H1 (cell line): ENCODE measurements around the gene MBTPS1. TPM values are rescaled to one million over a fixed set of nuclear protein-coding genes. Genes with fewer than 3 reads are reported as not detected.

ENCODE experiments used
- CTCF ChIA-PET: fragments of 300-600 bp; sonication (Branson Sonifier 250); formaldehyde crosslinking; loops from one replicate; lab custom pipeline; 2021; ENCODE audit not compliant: partially characterized antibody; lab: Charles Lee
- POLR2A ChIA-PET: fragments of 300-600 bp; sonication (Branson Sonifier 250); formaldehyde crosslinking; loops from one replicate; lab custom pipeline; 2021; ENCODE audit warnings: inconsistent platforms; ENCODE audit not compliant: partially characterized antibody; lab: Charles Lee
- DNase-seq, 2 experiments: peaks; one replicate each; pipeline versions ENCODE4 v3.0.0 to v3.0.0-alpha.2; 2010 to 2022; ENCODE audit warnings: low spot score in 2 of 2, low read depth in 1 of 2, mixed read lengths in 1 of 2
- FAIRE-seq: peaks from 2 replicates; lab custom pipeline; 2011; peaks lifted over from hg19 to GRCh38; lab: Jason Lieb, UNC
- H2AFZ ChIP-seq: 2 replicates; pipeline ENCODE4 v1.8.1; 2012; ENCODE audit warnings: low read length, inconsistent platforms
- H2AK5ac ChIP-seq: 2 replicates; pipeline ENCODE4 v1.6.1; 2013; ENCODE audit warnings: low read depth, low read length
- H2BK120ac ChIP-seq: replicated peaks from 2 replicates; pipeline ENCODE3; 2013; ENCODE audit warnings: low read depth, low read length, inconsistent platforms
- H2BK12ac ChIP-seq: 2 replicates; pipeline ENCODE4 v1.6.1; 2013; ENCODE audit warnings: low read depth, low read length
- H2BK15ac ChIP-seq: 2 replicates; pipeline ENCODE4 v1.6.1; 2013; ENCODE audit warnings: low read length
- H2BK20ac ChIP-seq: 2 replicates; pipeline ENCODE4 v1.6.1; 2013; ENCODE audit warnings: low read length
- H2BK5ac ChIP-seq: 2 replicates; pipeline ENCODE4 v1.6.1; 2013; ENCODE audit warnings: low read depth, low read length
- H3K14ac ChIP-seq: 2 replicates; pipeline ENCODE4 v1.6.1; 2013; ENCODE audit warnings: inconsistent platforms; ENCODE audit not compliant: insufficient read length
- H3K18ac ChIP-seq: 2 replicates; pipeline ENCODE4 v1.6.1; 2013; ENCODE audit warnings: low read length; ENCODE audit errors: extremely low read depth
- H3K23ac ChIP-seq: 2 replicates; pipeline ENCODE4 v1.6.1; 2013; ENCODE audit warnings: inconsistent platforms; ENCODE audit not compliant: insufficient read length
- H3K23me2 ChIP-seq: 2 replicates; pipeline ENCODE4 v1.6.1; 2013; ENCODE audit warnings: low read depth, low read length
- H3K27ac ChIP-seq: 2 replicates; pipeline ENCODE4 v1.6.1; 2011; ENCODE audit warnings: low read depth, low read length, inconsistent platforms
- H3K27me3 ChIP-seq, 4 experiments: replicated peaks in 1 of 4; 1 replicate in 1 of 4; 2 replicates in 3 of 4; pipeline versions ENCODE4 v1.6.1 to v1.8.1; 2011 to 2013; ENCODE audit warnings: low read length in 3 of 4, mild to moderate bottlenecking in 3 of 4, inconsistent platforms in 2 of 4, mixed read lengths in 2 of 4, moderate library complexity in 1 of 4; ENCODE audit not compliant: control insufficient read depth in 3 of 4, insufficient read depth in 3 of 4; ENCODE audit errors: extremely low read depth in 1 of 4
- H3K36me3 ChIP-seq, 4 experiments: 2 replicates each; pipeline versions ENCODE4 v1.6.1 to v1.8.1; 2011 to 2013; ENCODE audit warnings: mild to moderate bottlenecking in 4 of 4, low read length in 3 of 4, moderate library complexity in 2 of 4, control low read depth in 1 of 4, inconsistent platforms in 1 of 4; ENCODE audit not compliant: insufficient read depth in 4 of 4, control insufficient read depth in 2 of 4
- H3K4ac ChIP-seq: replicated peaks from 2 replicates; pipeline ENCODE3; 2013; ENCODE audit warnings: low read length, low read depth, mixed read lengths, inconsistent platforms; ENCODE audit not compliant: insufficient read length
- H3K4me1 ChIP-seq, 4 experiments: replicated peaks in 1 of 4; 1 replicate in 1 of 4; 2 replicates in 3 of 4; pipeline versions ENCODE4 v1.6.1 to v1.8.1; 2011 to 2013; ENCODE audit warnings: low read length in 3 of 4, inconsistent platforms in 2 of 4, mixed read lengths in 1 of 4; ENCODE audit not compliant: insufficient read depth in 4 of 4, control insufficient read depth in 3 of 4
- H3K4me2 ChIP-seq, 2 experiments: 2 replicates each; pipeline versions ENCODE4 v1.6.1 to v1.8.1; 2011 to 2013; ENCODE audit warnings: low read depth in 2 of 2, low read length in 2 of 2, control low read depth in 1 of 2, inconsistent platforms in 1 of 2, mild to moderate bottlenecking in 1 of 2; ENCODE audit not compliant: insufficient read depth in 1 of 2
- H3K4me3 ChIP-seq, 4 experiments: fragments of 200-600, 300-600 bp in 1 of 4; sonication (generic), shearing (Covaris generic), sonication (Bioruptor Twin) in 1 of 4; 2 replicates each; pipeline versions ENCODE4 v1.5.1 to v1.8.1; 2011 to 2016; ENCODE audit warnings: low read length in 4 of 4, low read depth in 3 of 4, control low read depth in 2 of 4, inconsistent platforms in 2 of 4, mild to moderate bottlenecking in 2 of 4, mixed read lengths in 1 of 4, moderate library complexity in 1 of 4; ENCODE audit not compliant: insufficient read depth in 2 of 4; ENCODE audit errors: extremely low read depth in 1 of 4
- H3K56ac ChIP-seq: replicated peaks from 2 replicates; pipeline ENCODE3; 2013; ENCODE audit warnings: low read depth, mild to moderate bottlenecking, mixed read lengths, low read length, inconsistent platforms; ENCODE audit not compliant: insufficient read length
- H3K79me1 ChIP-seq: 2 replicates; pipeline ENCODE4 v1.6.1; 2013; ENCODE audit warnings: low read depth, low read length, control low read depth
- H3K79me2 ChIP-seq, 2 experiments: 2 replicates each; pipeline versions ENCODE4 v1.6.1 to v1.8.1; 2012 to 2013; ENCODE audit warnings: low read length in 2 of 2, mild to moderate bottlenecking in 2 of 2, inconsistent platforms in 1 of 2; ENCODE audit not compliant: insufficient read depth in 2 of 2, control insufficient read depth in 1 of 2
- H3K9ac ChIP-seq, 4 experiments: replicated peaks in 1 of 4; 1 replicate in 1 of 4; 2 replicates in 3 of 4; pipeline versions ENCODE4 v1.6.1 to v1.8.1; 2011 to 2013; ENCODE audit warnings: low read depth in 3 of 4, low read length in 3 of 4, control low read depth in 2 of 4, mild to moderate bottlenecking in 2 of 4, moderate library complexity in 2 of 4, inconsistent platforms in 1 of 4; ENCODE audit errors: extremely low read depth in 1 of 4
- H3K9me3 ChIP-seq, 2 experiments: 2 replicates each; pipeline versions ENCODE4 v1.6.1 to v1.8.1; 2012 to 2013; ENCODE audit warnings: mild to moderate bottlenecking in 2 of 2, moderate library complexity in 2 of 2, control low read depth in 1 of 2, inconsistent platforms in 1 of 2, low read depth in 1 of 2, low read length in 1 of 2, mixed read lengths in 1 of 2; ENCODE audit not compliant: insufficient read depth in 2 of 2
- H4K20me1 ChIP-seq, 2 experiments: replicated peaks in 1 of 2; 2 replicates each; pipeline versions ENCODE3 to v1.8.1; 2011 to 2013; ENCODE audit warnings: inconsistent platforms in 2 of 2, low read length in 2 of 2, mild to moderate bottlenecking in 1 of 2; ENCODE audit not compliant: insufficient read depth in 2 of 2, control insufficient read depth in 1 of 2
- H4K5ac ChIP-seq: 2 replicates; pipeline ENCODE4 v1.6.1; 2013; ENCODE audit warnings: low read length, low read depth, mixed read lengths, inconsistent platforms; ENCODE audit not compliant: insufficient read length
- H4K8ac ChIP-seq: 2 replicates; pipeline ENCODE4 v1.8.0; 2013; ENCODE audit warnings: mild to moderate bottlenecking, moderate library complexity, low read length, inconsistent platforms; ENCODE audit not compliant: insufficient read depth; ENCODE audit errors: extremely low read depth
- H4K91ac ChIP-seq: replicated peaks from 2 replicates; pipeline ENCODE3; 2013; ENCODE audit warnings: low read length, mixed read lengths, inconsistent platforms; ENCODE audit not compliant: insufficient read length
- WGBS, 2 experiments: shearing (Covaris generic) in 1 of 2; methylation state at CpG; one replicate each; pipeline versions ENCODE4 v1.1.6 to v1.1.7; 2013 to 2015; ENCODE audit warnings: low lambda C conversion rate in 2 of 2, mixed read lengths in 2 of 2, inconsistent platforms in 1 of 2, low coverage in 1 of 2, missing lambda C conversion rate in 1 of 2; ENCODE audit not compliant: insufficient replicate concordance in 2 of 2, insufficient coverage in 1 of 2, insufficient read length in 1 of 2; ENCODE audit errors: extremely low coverage in 1 of 2, missing lambda C conversion rate in 1 of 2; 5-methylcytosine and 5-hydroxymethylcytosine counted together
- polyA plus RNA-seq, 7 experiments: library from polyadenylated mRNA; depleted of rRNA in 3 of 7; stranded (reverse) in 5 of 7; unstranded in 2 of 7; fragments of >200 nt in 5 of 7; fragments of 200-250 nt in 2 of 7; gene quantifications; 1 replicate in 5 of 7; 2 replicates in 1 of 7; 4 replicates in 1 of 7; pipeline versions ENCODE4 v1.2.1 to v1.2.3, GENCODE V29; 2011 to 2013; ENCODE audit warnings: missing spikeins in 2 of 7, mixed read lengths in 2 of 7
- total RNA-seq: library from RNA; stranded (reverse); fragmentation: NEBNext Ultra II Directional; extraction: Animal tissue kit (Norgen Biotek cat#: 25700); gene quantifications from 2 replicates; pipeline ENCODE4 v1.2.1, GENCODE V29; 2021
- TF ChIP-seq, protein P1 (sequence below): IDR thresholded peaks from 2 replicates; pipeline ENCODE4 v1.6.1; 2011; ENCODE audit warnings: low read depth, mild to moderate bottlenecking, low read length; ENCODE audit not compliant: insufficient read depth

MBTPS1 gene
- total and polyA plus RNA-seq, 2 of the 8 experiments (the other 6 are each of a cell fraction or from before 2014, with no cell fraction given) = 30.6 to 53.3 TPM

DNA sequence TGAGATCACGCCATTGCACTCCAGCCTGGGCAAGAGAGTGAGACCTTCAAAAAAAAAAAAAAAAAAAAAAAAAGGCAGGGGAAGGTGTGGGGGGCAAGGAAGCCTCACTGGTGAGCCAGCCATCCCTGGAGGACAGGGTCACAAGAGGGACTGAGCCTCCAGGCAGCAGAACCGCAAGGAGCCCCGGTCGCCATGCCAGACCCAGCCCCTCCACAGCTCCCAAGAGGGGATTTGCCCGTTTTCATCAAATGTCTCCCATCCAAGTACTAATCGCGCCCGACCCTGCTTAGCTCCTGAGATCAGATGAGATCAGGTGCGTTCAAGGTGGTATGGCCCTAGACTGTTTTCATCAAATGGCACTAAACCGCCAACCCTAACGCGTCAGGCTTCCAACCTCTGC, 77.0 kb downstream of the MBTPS1 start:
- Histone ChIP-seq H3K18ac (no peak overlapping the region), H3K27ac (no peak overlapping the region), H3K14ac (no peak overlapping the region), H2AK5ac (no peak overlapping the region), H3K56ac (no peak overlapping the region), H4K8ac (no peak overlapping the region), H4K91ac (no peak overlapping the region), H3K79me1 (no peaks in the 10 kb centered on the region), H3K4ac (no peak overlapping the region), H3K9me3 (peaks cover 5 to 6% of the 10 kb centered on the region in 2 experiments; a peak in 1 of 4 replicates), H3K23ac (no peak overlapping the region), H2AFZ (no peak overlapping the region), H2BK20ac (no peak overlapping the region), H3K23me2 (no peaks in the 10 kb centered on the region), H2BK5ac (no peak overlapping the region), H3K4me3 (no peak overlapping the region), H3K4me1 (peaks cover 0 to 12% (median 9%) of the 10 kb centered on the region in 4 experiments; a peak in 6 of 7 replicates), H3K79me2 (no peaks in the 10 kb centered on the region), H4K20me1 (no peaks in the 10 kb centered on the region), H3K9ac (no peak overlapping the region), H3K27me3 (peaks cover 0 to 2% (median 0%) of the 10 kb centered on the region in 4 experiments; a peak in 1 of 7 replicates), H2BK12ac (no peak overlapping the region), H2BK120ac (no peak overlapping the region), H2BK15ac (no peak overlapping the region), H3K4me2 (no peak overlapping the region), H3K36me3 (no peaks in the 10 kb centered on the region), H4K5ac (no peak overlapping the region)
- FAIRE-seq (no peak), DNase-seq (no peak)
- TF ChIP-seq, protein P1, sequence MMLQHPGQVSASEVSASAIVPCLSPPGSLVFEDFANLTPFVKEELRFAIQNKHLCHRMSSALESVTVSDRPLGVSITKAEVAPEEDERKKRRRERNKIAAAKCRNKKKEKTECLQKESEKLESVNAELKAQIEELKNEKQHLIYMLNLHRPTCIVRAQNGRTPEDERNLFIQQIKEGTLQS = no peak
- POLR2A ChIA-PET = interaction anchor here (0.5 kb wide), 1 partner anchor 1360 kb away, joined by 3 read pairs; no protein-coding TSS in a partner anchor
- 94% methylated on average over 12 of the region's 12 CpGs; no CpG with 5 or more reads in 1 of the 2 experiments for WGBS, 2 experiments
- CTCF ChIA-PET = interaction anchor here (0.6 to 12.8 kb wide), 12 partner anchors 12 to 1090 kb away, joined by 3 to 267 read pairs (median 4); partner anchors contain the start of gene OSGIN1
